Uterus (tissue), 2 donors: ENCODE data around the gene VSTM4.

Experiments used
- POLR2A ChIP-seq, 2 donors: fragments of 450-650 bp; IDR thresholded peaks; one replicate each; pipeline ENCODE4 v1.6.1; 2016; ENCODE audit warnings: antibody characterized with exemption in 2 of 2, mild to moderate bottlenecking in 1 of 2, moderate library complexity in 1 of 2
- TF ChIP-seq, protein P1 (sequence below), 4 experiments: fragments of 200-600 bp in 2 of 4; fragments of 450-650 bp in 2 of 4; sonication (generic) in 2 of 4; IDR thresholded peaks; one replicate each; pipeline ENCODE4 v1.5.1; 2016 to 2019; ENCODE audit warnings: antibody characterized with exemption in 4 of 4, mild to moderate bottlenecking in 2 of 4, moderate library complexity in 1 of 4

DNA sequence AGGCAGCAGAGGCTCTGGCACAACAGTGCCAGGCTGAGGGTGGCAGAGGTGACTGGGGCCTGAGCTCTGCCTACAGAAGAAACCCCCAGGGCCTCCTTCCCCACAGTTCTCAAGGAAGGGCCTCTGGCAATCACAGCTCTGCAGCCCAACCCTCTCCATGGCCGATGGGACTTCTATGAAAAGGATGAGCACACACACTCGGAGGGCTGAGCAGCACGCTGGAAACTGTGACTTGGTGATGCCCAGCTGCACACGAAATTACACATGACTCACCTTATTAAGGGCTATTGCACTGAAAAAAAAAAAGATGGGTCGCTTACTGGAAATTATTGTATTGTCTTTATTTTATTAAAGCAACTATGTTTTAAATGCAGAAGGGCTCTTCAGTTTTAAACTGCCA lies 132.7 kb downstream of the VSTM4 start:
- TF ChIP-seq, protein P1, sequence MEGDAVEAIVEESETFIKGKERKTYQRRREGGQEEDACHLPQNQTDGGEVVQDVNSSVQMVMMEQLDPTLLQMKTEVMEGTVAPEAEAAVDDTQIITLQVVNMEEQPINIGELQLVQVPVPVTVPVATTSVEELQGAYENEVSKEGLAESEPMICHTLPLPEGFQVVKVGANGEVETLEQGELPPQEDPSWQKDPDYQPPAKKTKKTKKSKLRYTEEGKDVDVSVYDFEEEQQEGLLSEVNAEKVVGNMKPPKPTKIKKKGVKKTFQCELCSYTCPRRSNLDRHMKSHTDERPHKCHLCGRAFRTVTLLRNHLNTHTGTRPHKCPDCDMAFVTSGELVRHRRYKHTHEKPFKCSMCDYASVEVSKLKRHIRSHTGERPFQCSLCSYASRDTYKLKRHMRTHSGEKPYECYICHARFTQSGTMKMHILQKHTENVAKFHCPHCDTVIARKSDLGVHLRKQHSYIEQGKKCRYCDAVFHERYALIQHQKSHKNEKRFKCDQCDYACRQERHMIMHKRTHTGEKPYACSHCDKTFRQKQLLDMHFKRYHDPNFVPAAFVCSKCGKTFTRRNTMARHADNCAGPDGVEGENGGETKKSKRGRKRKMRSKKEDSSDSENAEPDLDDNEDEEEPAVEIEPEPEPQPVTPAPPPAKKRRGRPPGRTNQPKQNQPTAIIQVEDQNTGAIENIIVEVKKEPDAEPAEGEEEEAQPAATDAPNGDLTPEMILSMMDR (IDR thresholded peaks at IDR 0.05): no peak
- TF ChIP-seq POLR2A (IDR thresholded peaks at IDR 0.05): no peak
